ENCODE measurements around the gene USP25. TPM values are rescaled to one million over a fixed set of nuclear protein-coding genes. Genes with fewer than 3 reads are reported as not detected.

Gene USP25
- total RNA-seq, 4 donors from 2014 or later: 99.4 to 130 (median 107) TPM

- Histone ChIP-seq H3K9me3 (no peaks in the 10 kb centered on the region), H3K4me3 (no peak overlapping the region), H3K36me3 (peaks cover 0 to 4% of the 10 kb centered on the region in 2 donors), H3K27me3 (no peaks in the 10 kb centered on the region), H3K27ac (peak overlapping the region; percentile 72 to 79 (median 74)), H3K4me1 (peaks cover 31 to 32% of the 10 kb centered on the region in 2 donors)
- intact Hi-C loops (cut with DNase I; ENCODE audit: low total_unique reads) (loop anchor here (1.0 to 2.0 kb wide), 2 partner anchors 15 to 81 kb away; partner anchors contain the start of gene USP25), in situ Hi-C loops (cut with MboI; ENCODE audit: low sequenced_read_pairs in 4 of 4) (no loop called here)
- peak; percentile 51 to 71 for DNase-seq
- peak; percentile 69 to 75 for ATAC-seq
- TF ChIP-seq, protein P1, sequence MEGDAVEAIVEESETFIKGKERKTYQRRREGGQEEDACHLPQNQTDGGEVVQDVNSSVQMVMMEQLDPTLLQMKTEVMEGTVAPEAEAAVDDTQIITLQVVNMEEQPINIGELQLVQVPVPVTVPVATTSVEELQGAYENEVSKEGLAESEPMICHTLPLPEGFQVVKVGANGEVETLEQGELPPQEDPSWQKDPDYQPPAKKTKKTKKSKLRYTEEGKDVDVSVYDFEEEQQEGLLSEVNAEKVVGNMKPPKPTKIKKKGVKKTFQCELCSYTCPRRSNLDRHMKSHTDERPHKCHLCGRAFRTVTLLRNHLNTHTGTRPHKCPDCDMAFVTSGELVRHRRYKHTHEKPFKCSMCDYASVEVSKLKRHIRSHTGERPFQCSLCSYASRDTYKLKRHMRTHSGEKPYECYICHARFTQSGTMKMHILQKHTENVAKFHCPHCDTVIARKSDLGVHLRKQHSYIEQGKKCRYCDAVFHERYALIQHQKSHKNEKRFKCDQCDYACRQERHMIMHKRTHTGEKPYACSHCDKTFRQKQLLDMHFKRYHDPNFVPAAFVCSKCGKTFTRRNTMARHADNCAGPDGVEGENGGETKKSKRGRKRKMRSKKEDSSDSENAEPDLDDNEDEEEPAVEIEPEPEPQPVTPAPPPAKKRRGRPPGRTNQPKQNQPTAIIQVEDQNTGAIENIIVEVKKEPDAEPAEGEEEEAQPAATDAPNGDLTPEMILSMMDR (IDR thresholded peaks at IDR 0.05 in 4 of 5, conservative IDR thresholded peaks at IDR 0.05 in 1 of 5): no peak
- no peak for TF ChIP-seq POLR2A (IDR thresholded peaks at IDR 0.05)
These were observed 80.0 kb downstream of the USP25 start for GRCh38 chr21:15809818-15810217.

DNA sequence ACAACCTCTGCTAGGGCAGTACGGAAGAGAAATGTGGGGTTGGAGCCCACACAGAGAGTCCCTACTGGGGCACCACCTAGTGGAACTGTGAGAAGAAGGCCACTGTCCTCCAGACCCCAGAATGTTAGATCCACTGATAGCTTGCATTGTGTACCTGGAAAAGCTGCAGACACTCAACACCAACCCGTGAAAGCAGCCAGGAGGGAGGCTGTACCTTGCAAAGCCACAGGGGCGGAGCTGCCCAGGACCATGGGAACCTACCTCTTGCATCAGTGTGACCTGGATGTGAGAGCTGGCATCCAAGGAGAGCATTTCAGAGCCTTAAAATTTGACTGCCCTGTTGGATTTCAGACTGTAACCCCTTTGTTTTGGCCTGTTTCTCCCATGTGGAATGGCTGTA is 85.5 kb downstream of the USP25 start:
- in situ Hi-C loops (cut with MboI; ENCODE audit: low sequenced_read_pairs in 4 of 4) (no loop called here), intact Hi-C loops (cut with DNase I; ENCODE audit: low total_unique reads) (no loop called here)
- TF ChIP-seq, protein P1 (IDR thresholded peaks at IDR 0.05 in 4 of 5, conservative IDR thresholded peaks at IDR 0.05 in 1 of 5): no peak
- no peak for TF ChIP-seq POLR2A (IDR thresholded peaks at IDR 0.05)
- Histone ChIP-seq H3K36me3 (peaks cover 0 to 34% of the 10 kb centered on the region in 2 donors), H3K27ac (no peak overlapping the region), H3K4me3 (no peak overlapping the region), H3K9me3 (no peaks in the 10 kb centered on the region), H3K4me1 (peaks cover 5 to 7% of the 10 kb centered on the region in 2 donors), H3K27me3 (no peaks in the 10 kb centered on the region)
- ATAC-seq: no peak
- no peak for DNase-seq

DNA sequence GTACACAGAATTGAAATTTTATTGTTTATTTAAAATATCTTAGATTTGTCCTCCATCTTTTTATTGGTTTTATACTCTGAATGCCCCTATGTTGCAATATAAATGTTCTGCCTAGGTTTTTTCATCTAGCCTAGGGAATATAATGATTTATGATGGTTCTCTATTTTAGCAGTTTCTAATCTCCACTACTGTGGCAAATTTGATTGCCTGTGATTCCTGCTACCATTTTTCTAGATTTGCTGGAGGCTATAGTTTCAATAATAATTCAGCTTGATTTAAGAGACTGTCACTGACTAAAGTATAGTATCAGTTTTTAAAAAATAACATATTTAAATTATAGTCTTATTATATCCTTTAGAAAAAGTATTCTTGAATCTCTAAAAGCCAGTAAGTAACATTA is 90.5 kb downstream of the USP25 start:
- DNase-seq: no peak
- intact Hi-C loops (cut with DNase I; ENCODE audit: low total_unique reads): no loop called here
- H3K9me3 ChIP-seq: no peaks in the 10 kb centered on the region
- no peak overlapping the region for H3K4me3 ChIP-seq
- peaks cover 0 to 28% of the 10 kb centered on the region in 2 donors for H3K36me3 ChIP-seq
- ATAC-seq: no peak
- H3K4me1 ChIP-seq: peaks cover 2 to 8% of the 10 kb centered on the region in 2 donors
- in situ Hi-C loops (cut with MboI; ENCODE audit: low sequenced_read_pairs in 4 of 4): loop anchor here in 2 of 4 donors (10.0 kb wide), 1 partner anchor 86 kb away; no protein-coding TSS in a partner anchor
- TF ChIP-seq, protein P1 (IDR thresholded peaks at IDR 0.05 in 4 of 5, conservative IDR thresholded peaks at IDR 0.05 in 1 of 5): no peak
- TF ChIP-seq POLR2A (IDR thresholded peaks at IDR 0.05): no peak
- peak overlapping the region in 1 of 4 donors; percentile 1 for H3K27ac ChIP-seq
- H3K27me3 ChIP-seq: no peaks in the 10 kb centered on the region

DNA sequence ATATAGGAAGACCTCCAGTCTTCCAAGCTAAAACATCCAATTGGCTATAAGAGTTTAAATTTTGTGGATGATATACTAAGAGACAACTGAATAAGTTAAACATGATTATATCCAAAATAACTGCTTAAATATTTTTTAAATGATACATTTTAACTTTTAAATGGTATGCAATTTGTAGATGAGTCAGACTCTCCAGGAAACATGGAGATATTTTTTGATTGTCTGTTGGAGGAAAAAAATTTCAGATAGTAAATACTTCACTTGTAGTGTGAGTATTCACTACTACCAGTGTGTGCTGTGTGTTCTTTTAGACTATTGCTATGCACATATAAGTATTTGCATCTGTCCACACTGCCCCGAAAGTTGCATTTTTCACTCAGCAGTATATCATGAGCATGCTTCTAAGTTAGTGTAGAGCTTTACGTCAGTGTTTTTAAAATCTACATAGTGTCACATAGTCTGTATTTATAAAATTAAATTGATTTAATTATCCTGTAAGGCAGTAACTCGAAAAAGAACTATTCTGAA is 91.1 kb downstream of the USP25 start:
- ATAC-seq: no peak
- H3K9me3 ChIP-seq: no peaks in the 10 kb centered on the region
- no peaks in the 10 kb centered on the region for H3K27me3 ChIP-seq
- intact Hi-C loops (cut with DNase I; ENCODE audit: low total_unique reads) (no loop called here), in situ Hi-C loops (cut with MboI; ENCODE audit: low sequenced_read_pairs in 4 of 4) (loop anchor here in 2 of 4 donors (10.0 kb wide), 1 partner anchor 86 kb away; no protein-coding TSS in a partner anchor)
- no peak for TF ChIP-seq POLR2A (IDR thresholded peaks at IDR 0.05)
- TF ChIP-seq, protein P1 (IDR thresholded peaks at IDR 0.05 in 4 of 5, conservative IDR thresholded peaks at IDR 0.05 in 1 of 5): no peak
- peaks cover 8 to 14% of the 10 kb centered on the region in 2 donors for H3K4me1 ChIP-seq
- peak overlapping the region in 1 of 4 donors; percentile 92 for H3K27ac ChIP-seq
- no peak for DNase-seq
- no peak overlapping the region for H3K4me3 ChIP-seq
- H3K36me3 ChIP-seq: peaks cover 0 to 22% of the 10 kb centered on the region in 2 donors
